GM10248 (cell line): ENCODE data around the gene DUSP9.
A peak's percentile ranks its signal among the peaks of the same experiment; 100 is the strongest.

ENCODE experiments used
- CTCF ChIA-PET: fragments of 300-600 bp; sonication (Branson Sonifier 250); formaldehyde crosslinking; extraction: SDS; loops from one replicate; lab custom pipeline; 2021; ENCODE audit warnings: antibody characterized with exemption; lab: Yijun Ruan, JAX
- POLR2A ChIA-PET: fragments of 350-650 bp; sonication (Branson Sonifier 250); formaldehyde crosslinking; extraction: SDS; loops from one replicate; lab custom pipeline; 2020; ENCODE audit warnings: antibody characterized with exemption; lab: Yijun Ruan, JAX
- DNase-seq: peaks from one replicate; pipeline ENCODE4 v3.0.0; 2012; ENCODE audit errors: extremely low spot score
- TF ChIP-seq, protein P1 (sequence below): IDR thresholded peaks from 2 replicates; pipeline ENCODE4 v1.5.1; 2012; ENCODE audit warnings: mild to moderate bottlenecking, low read depth; ENCODE audit errors: extremely low read depth, missing control alignments, control extremely low read depth

The DUSP9 gene, protein sequence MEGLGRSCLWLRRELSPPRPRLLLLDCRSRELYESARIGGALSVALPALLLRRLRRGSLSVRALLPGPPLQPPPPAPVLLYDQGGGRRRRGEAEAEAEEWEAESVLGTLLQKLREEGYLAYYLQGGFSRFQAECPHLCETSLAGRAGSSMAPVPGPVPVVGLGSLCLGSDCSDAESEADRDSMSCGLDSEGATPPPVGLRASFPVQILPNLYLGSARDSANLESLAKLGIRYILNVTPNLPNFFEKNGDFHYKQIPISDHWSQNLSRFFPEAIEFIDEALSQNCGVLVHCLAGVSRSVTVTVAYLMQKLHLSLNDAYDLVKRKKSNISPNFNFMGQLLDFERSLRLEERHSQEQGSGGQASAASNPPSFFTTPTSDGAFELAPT

GRCh38 chrX:153646620-153647373 is at the start of gene DUSP9:
Gene DUSP9, plus strand, starts transcription at chrX:153647203. Its CDS starts 751 bp downstream, at chrX:153647954.
- TF ChIP-seq, protein P1, sequence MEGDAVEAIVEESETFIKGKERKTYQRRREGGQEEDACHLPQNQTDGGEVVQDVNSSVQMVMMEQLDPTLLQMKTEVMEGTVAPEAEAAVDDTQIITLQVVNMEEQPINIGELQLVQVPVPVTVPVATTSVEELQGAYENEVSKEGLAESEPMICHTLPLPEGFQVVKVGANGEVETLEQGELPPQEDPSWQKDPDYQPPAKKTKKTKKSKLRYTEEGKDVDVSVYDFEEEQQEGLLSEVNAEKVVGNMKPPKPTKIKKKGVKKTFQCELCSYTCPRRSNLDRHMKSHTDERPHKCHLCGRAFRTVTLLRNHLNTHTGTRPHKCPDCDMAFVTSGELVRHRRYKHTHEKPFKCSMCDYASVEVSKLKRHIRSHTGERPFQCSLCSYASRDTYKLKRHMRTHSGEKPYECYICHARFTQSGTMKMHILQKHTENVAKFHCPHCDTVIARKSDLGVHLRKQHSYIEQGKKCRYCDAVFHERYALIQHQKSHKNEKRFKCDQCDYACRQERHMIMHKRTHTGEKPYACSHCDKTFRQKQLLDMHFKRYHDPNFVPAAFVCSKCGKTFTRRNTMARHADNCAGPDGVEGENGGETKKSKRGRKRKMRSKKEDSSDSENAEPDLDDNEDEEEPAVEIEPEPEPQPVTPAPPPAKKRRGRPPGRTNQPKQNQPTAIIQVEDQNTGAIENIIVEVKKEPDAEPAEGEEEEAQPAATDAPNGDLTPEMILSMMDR = no peak
- CTCF ChIA-PET = interaction anchor here (0.9 to 1.9 kb wide), 7 partner anchors 12 to 705 kb away, joined by 3 to 6 read pairs (median 4); no protein-coding TSS in a partner anchor
- POLR2A ChIA-PET = no interaction called here
- no peak for DNase-seq

GRCh38 chrX:153598541-153599191 is 48.3 kb upstream of the DUSP9 start, which contains the start of gene CCNQ:
Gene CCNQ, minus strand, starts transcription at chrX:153599139. Its CDS starts 66 bp downstream, at chrX:153599073.
- ChIA-PET POLR2A (no interaction called here), CTCF (interaction anchor here (0.7 to 6.3 kb wide), 3 partner anchors 11 to 59 kb away, joined by 3 to 39 read pairs (median 3); no protein-coding TSS in a partner anchor)
- no peak for DNase-seq
- TF ChIP-seq, protein P1 = no peak

DNA sequence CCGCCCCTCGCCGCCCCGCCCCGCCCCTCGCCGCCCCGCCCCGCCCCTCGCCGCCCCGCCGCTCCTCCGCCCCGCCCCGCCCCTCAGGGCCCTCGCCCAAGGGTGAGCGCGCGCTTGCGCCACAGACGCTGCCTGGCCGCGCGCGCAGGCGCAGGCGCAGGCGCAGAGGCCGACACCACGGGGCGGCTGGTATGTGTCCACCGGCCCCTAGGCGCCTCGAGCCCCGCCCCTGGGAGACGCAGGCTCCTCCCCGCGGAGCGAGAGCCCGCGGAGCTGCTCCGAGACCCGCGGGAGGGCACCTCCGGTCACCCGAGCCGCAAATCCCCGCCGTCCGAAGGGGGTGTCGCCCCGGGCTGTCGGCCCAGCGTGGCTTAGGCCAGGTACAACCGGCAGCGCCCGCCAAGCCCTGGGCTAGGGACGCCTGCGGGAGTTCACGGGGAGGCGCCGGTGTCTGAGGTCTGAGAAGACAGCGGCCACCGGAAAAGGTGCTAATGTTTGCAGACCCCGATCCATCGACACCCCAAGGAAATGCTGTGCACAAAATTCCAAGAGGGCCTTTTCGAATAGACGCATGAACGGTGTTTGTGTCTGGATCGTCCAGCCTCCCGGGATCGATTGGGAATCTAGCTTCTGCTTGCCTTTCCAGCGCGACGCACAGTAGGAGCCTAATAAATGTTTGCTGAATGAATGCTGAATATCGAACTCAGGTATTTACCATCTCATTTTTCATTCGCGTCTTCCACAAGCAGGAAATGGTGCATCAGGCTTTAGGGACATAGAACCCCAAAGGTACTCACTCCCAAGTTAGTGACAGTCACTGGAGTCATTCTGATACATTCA is 47.6 kb upstream of the DUSP9 start:
- POLR2A ChIA-PET = no interaction called here
- DNase-seq = peak; percentile 94
- CTCF ChIA-PET = interaction anchor here (1.0 to 6.3 kb wide), 4 partner anchors 10 to 68 kb away, joined by 3 to 39 read pairs (median 5); no protein-coding TSS in a partner anchor
- TF ChIP-seq, protein P1 = no peak

GRCh38 chrX:153600032-153600373 is 47.0 kb upstream of the DUSP9 start:
- POLR2A ChIA-PET = no interaction called here
- TF ChIP-seq, protein P1 = no peak
- DNase-seq = no peak
- CTCF ChIA-PET = interaction anchor here (1.0 to 6.3 kb wide), 5 partner anchors 10 to 68 kb away, joined by 3 to 39 read pairs (median 3); no protein-coding TSS in a partner anchor

DNA sequence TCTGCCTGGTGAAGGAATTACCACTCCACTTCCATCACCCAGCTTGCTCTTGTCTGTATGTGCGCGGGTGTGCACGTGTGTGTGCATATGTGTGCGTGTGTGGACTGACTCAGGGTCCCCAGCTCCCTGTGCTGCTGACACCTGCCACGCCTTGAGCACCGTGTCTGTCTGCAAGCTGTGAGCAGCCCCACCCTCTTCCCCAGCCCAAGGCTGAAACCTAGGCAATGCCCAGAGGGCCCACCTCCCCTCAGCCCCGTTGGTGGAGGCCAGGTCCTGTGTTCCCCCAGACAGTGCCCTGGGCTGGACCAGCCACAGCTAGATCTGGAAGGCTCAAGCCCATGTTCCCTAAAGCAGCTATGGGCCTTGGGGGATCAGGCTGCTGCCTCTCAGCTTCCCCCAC is 46.1 kb upstream of the DUSP9 start:
- POLR2A ChIA-PET = no interaction called here
- DNase-seq = no peak
- CTCF ChIA-PET = interaction anchor here (1.0 to 6.3 kb wide), 4 partner anchors 9 to 67 kb away, joined by 3 to 39 read pairs (median 5); no protein-coding TSS in a partner anchor
- TF ChIP-seq, protein P1 = no peak
